ENCODE measurements around the gene FBXW7. TPM values are rescaled to one million over a fixed set of nuclear protein-coding genes. Genes with fewer than 3 reads are reported as not detected.

The FBXW7 gene
- total RNA-seq, 4 donors from 2014 or later = 63.1 to 97.6 (median 70.7) TPM

DNA sequence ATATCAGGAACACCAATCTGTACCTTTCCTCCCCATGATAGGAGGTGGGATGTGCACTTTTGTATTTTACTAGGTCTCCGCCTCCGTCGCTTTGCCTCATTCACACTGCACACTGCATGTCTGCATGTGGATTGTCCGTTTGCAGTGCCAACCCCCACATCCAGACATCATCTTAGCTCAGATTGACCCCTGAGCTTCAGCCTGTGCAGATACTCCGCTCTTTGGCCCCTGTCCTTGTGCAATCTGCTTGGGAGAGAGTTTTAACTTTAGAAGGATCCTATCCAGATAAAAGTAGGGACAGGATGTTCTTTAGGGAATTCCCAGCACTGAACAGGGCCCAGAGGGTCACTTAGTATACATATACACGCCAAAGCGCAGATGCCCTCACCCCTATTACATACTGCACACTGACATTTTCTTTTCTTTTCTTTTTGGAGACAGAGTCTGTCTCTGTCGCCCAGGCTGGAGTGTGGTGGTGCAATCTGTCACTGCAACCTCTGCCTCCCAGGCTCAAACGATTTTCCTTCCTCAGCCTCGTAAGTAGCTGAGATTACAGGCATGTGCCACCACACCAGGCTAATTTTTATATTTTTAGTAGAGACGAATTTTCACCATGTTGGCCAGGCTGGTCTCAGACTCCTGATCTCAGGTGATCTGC, 43.3 kb upstream of the FBXW7 start:
- H3K4me1 ChIP-seq = no peaks in the 10 kb centered on the region
- DNase-seq (ENCODE audit: extremely low spot score) = no peak
- no peaks in the 10 kb centered on the region for H3K27me3 ChIP-seq
- H3K9me3 ChIP-seq = no peaks in the 10 kb centered on the region
- TF ChIP-seq, protein P1, sequence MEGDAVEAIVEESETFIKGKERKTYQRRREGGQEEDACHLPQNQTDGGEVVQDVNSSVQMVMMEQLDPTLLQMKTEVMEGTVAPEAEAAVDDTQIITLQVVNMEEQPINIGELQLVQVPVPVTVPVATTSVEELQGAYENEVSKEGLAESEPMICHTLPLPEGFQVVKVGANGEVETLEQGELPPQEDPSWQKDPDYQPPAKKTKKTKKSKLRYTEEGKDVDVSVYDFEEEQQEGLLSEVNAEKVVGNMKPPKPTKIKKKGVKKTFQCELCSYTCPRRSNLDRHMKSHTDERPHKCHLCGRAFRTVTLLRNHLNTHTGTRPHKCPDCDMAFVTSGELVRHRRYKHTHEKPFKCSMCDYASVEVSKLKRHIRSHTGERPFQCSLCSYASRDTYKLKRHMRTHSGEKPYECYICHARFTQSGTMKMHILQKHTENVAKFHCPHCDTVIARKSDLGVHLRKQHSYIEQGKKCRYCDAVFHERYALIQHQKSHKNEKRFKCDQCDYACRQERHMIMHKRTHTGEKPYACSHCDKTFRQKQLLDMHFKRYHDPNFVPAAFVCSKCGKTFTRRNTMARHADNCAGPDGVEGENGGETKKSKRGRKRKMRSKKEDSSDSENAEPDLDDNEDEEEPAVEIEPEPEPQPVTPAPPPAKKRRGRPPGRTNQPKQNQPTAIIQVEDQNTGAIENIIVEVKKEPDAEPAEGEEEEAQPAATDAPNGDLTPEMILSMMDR (IDR thresholded peaks at IDR 0.05) = no peak
- no peak for TF ChIP-seq EP300 (IDR thresholded peaks at IDR 0.05)
- TF ChIP-seq POLR2A (IDR thresholded peaks at IDR 0.05; ENCODE audit: low read depth) = no peak
- TF ChIP-seq POLR2AphosphoS5 (IDR thresholded peaks at IDR 0.05) = no peak
- no peak overlapping the region for H3K27ac ChIP-seq (replicated peaks in 1 of 4)
- no peaks in the 10 kb centered on the region for H3K36me3 ChIP-seq
- no peak overlapping the region for H3K4me3 ChIP-seq
- intact Hi-C loops (cut with DNase I) = no loop called here
- 89% methylated on average over 11 of the region's 11 CpGs for WGBS

DNA sequence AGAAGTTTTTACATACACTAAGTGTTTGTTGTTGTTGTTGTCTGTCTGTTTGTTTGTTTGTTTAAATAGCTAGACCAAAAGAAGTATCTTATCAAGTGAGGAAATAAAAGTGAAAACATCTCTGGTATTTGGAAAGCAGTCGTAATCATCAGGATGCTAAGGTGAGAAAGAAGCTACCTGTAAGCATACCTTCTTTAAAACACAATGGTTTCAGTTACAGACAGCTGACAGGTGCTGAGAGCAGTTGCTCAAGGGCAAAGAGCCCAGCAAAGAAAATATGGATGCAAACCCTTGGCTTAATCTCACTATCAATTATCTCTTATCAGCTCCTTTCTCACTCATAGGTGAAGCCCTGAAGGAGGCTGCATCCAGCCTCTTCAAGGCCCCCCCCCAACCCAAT, 42.8 kb upstream of the FBXW7 start:
- no peak for DNase-seq (ENCODE audit: extremely low spot score)
- no peaks in the 10 kb centered on the region for H3K4me1 ChIP-seq
- TF ChIP-seq EP300 (IDR thresholded peaks at IDR 0.05) (no peak), POLR2AphosphoS5 (IDR thresholded peaks at IDR 0.05) (no peak), POLR2A (IDR thresholded peaks at IDR 0.05; ENCODE audit: low read depth) (no peak)
- TF ChIP-seq, protein P1 (IDR thresholded peaks at IDR 0.05) = no peak
- intact Hi-C loops (cut with DNase I) = no loop called here
- no peaks in the 10 kb centered on the region for H3K9me3 ChIP-seq
- no peak overlapping the region for H3K27ac ChIP-seq (replicated peaks in 1 of 4)
- H3K27me3 ChIP-seq = no peaks in the 10 kb centered on the region
- 75% methylated on average over 1 of the region's 1 CpG for WGBS
- no peaks in the 10 kb centered on the region for H3K36me3 ChIP-seq
- no peak overlapping the region for H3K4me3 ChIP-seq

DNA sequence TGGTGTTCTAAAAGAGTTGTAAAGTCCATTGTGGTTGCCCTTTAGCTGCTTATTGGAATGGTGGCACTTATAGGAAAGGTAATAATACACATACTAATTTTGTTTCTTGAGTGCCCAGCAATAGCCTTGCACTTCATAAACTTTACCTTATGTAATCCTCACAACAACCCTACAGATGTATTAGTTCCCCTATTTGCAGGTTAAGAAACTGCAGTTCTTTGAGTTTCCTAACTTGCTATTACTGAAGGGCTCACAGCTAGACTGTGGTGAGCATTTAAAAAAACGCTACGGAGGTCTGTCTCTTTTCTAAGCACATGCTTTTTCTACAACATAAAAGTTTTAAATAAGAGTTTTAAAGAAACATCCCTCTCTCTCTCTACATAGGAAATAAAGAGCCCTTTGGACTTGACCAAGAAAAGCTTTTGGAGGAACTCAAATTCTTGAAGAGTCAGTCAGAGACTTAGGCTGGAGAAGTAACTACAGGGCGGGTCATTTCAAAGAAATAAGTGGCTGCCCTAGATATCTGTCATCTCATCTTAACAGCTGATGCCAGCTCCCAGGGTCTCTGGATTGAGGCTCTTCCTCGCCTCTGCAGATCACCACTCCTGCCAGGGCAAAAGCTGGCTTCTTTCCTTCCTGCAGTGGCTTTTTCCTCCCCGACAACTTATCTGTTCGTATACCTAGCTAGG, 42.0 kb upstream of the FBXW7 start:
- DNase-seq (ENCODE audit: extremely low spot score) = no peak
- 61% methylated on average over 6 of the region's 6 CpGs for WGBS
- Histone ChIP-seq H3K36me3 (no peaks in the 10 kb centered on the region), H3K4me1 (no peaks in the 10 kb centered on the region), H3K4me3 (no peak overlapping the region), H3K27ac (replicated peaks in 1 of 4) (no peak overlapping the region), H3K27me3 (no peaks in the 10 kb centered on the region), H3K9me3 (no peaks in the 10 kb centered on the region)
- intact Hi-C loops (cut with DNase I) = no loop called here
- TF ChIP-seq POLR2AphosphoS5 (IDR thresholded peaks at IDR 0.05) = no peak
- no peak for TF ChIP-seq EP300 (IDR thresholded peaks at IDR 0.05)
- no peak for TF ChIP-seq POLR2A (IDR thresholded peaks at IDR 0.05; ENCODE audit: low read depth)
- TF ChIP-seq, protein P1 (IDR thresholded peaks at IDR 0.05) = no peak

DNA sequence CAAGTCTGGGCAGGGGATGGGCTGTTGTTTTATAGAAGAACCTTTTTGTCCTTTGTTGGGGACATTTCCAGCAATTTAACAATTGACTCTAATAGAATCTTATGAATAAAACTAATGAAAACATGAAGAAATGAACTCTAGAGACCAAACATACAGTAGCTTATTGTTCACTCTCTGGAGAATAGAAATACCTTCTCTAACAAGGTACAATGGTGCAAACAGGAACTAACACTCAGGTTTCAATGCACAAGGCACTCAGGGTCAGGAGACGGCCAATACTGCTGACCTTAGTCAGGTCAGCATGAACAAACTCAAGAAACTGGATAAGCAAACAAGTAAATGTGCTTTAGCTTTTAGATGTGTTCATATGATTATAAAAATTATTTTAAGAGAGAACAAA, 39.6 kb upstream of the FBXW7 start:
- Histone ChIP-seq H3K36me3 (no peaks in the 10 kb centered on the region), H3K27me3 (no peaks in the 10 kb centered on the region)
- intact Hi-C loops (cut with DNase I) = no loop called here

More for the DNA sequence above, 39.6 kb upstream of the FBXW7 start:
- TF ChIP-seq POLR2A (IDR thresholded peaks at IDR 0.05; ENCODE audit: low read depth) (no peak), EP300 (IDR thresholded peaks at IDR 0.05) (no peak), POLR2AphosphoS5 (IDR thresholded peaks at IDR 0.05) (no peak)
- TF ChIP-seq, protein P1 (IDR thresholded peaks at IDR 0.05) = no peak
- 82% methylated on average over 1 of the region's 1 CpG for WGBS
- H3K4me3 ChIP-seq = no peak overlapping the region
- H3K4me1 ChIP-seq = no peaks in the 10 kb centered on the region
- no peak for DNase-seq (ENCODE audit: extremely low spot score)
- H3K9me3 ChIP-seq = no peaks in the 10 kb centered on the region
- H3K27ac ChIP-seq (replicated peaks in 1 of 4) = no peak overlapping the region
